Measurements from ENCODE around the gene MDFIC2.
"Not testable (repeated sequence)": the region's sequence is repeated elsewhere in the genome, so short reads cannot be mapped to it uniquely, and the experiment has no call there.

The MDFIC2 gene

GRCh38 chr3:70342149-70342548, 29.7 kb upstream of the MDFIC2 start:
- no peak overlapping the region for H3K4me3 Mint-ChIP-seq
- H3K4me1 Mint-ChIP-seq = no peaks in the 10 kb centered on the region
- no peak for DNase-seq
- TF ChIP-seq CTCF (IDR thresholded peaks at IDR 0.05) = no peak
- H3K36me3 Mint-ChIP-seq (ENCODE audit: low read depth) = no peaks in the 10 kb centered on the region
- H3K9me3 Mint-ChIP-seq = peaks cover 12% of the 10 kb centered on the region
- no peaks in the 10 kb centered on the region for H3K27me3 Mint-ChIP-seq (ENCODE audit: low read depth, poor library complexity)
- no peak overlapping the region for H3K27ac Mint-ChIP-seq

GRCh38 chr3:70336885-70337284, 24.4 kb upstream of the MDFIC2 start:
- H3K4me3 Mint-ChIP-seq; H3K36me3 Mint-ChIP-seq (ENCODE audit: low read depth); H3K4me1 Mint-ChIP-seq; H3K27me3 Mint-ChIP-seq (ENCODE audit: low read depth, poor library complexity); H3K9me3 Mint-ChIP-seq; DNase-seq; H3K27ac Mint-ChIP-seq: not testable (repeated sequence)

GRCh38 chr3:70333080-70333479, 20.6 kb upstream of the MDFIC2 start:
- no peak overlapping the region for H3K4me3 Mint-ChIP-seq
- peaks cover 3% of the 10 kb centered on the region for H3K27me3 Mint-ChIP-seq (ENCODE audit: low read depth, poor library complexity)
- H3K36me3 Mint-ChIP-seq (ENCODE audit: low read depth) = no peaks in the 10 kb centered on the region
- no peak overlapping the region for H3K27ac Mint-ChIP-seq
- H3K9me3 Mint-ChIP-seq = peaks cover 4% of the 10 kb centered on the region
- no peak for TF ChIP-seq CTCF (IDR thresholded peaks at IDR 0.05)
- no peak for DNase-seq
- H3K4me1 Mint-ChIP-seq = no peaks in the 10 kb centered on the region

GRCh38 chr3:70315021-70315420, 2.6 kb upstream of the MDFIC2 start:
- DNase-seq = no peak
- TF ChIP-seq CTCF (IDR thresholded peaks at IDR 0.05) = no peak
- peaks cover 13% of the 10 kb centered on the region for H3K9me3 Mint-ChIP-seq
- H3K4me1 Mint-ChIP-seq = no peaks in the 10 kb centered on the region
- no peak overlapping the region for H3K27ac Mint-ChIP-seq
- H3K27me3 Mint-ChIP-seq (ENCODE audit: low read depth, poor library complexity) = no peaks in the 10 kb centered on the region
- no peak overlapping the region for H3K4me3 Mint-ChIP-seq
- no peaks in the 10 kb centered on the region for H3K36me3 Mint-ChIP-seq (ENCODE audit: low read depth)

GRCh38 chr3:70310809-70311208, 1.6 kb downstream of the MDFIC2 start:
- no peak overlapping the region for H3K4me3 Mint-ChIP-seq
- H3K36me3 Mint-ChIP-seq (ENCODE audit: low read depth) = no peaks in the 10 kb centered on the region
- DNase-seq = no peak
- peaks cover 5% of the 10 kb centered on the region for H3K4me1 Mint-ChIP-seq
- no peak for TF ChIP-seq CTCF (IDR thresholded peaks at IDR 0.05)
- no peak overlapping the region for H3K27ac Mint-ChIP-seq
- no peaks in the 10 kb centered on the region for H3K27me3 Mint-ChIP-seq (ENCODE audit: low read depth, poor library complexity)
- no peaks in the 10 kb centered on the region for H3K9me3 Mint-ChIP-seq

GRCh38 chr3:70309591-70309990, 2.8 kb downstream of the MDFIC2 start:
- Mint-ChIP-seq H3K9me3 (no peaks in the 10 kb centered on the region), H3K27me3 (ENCODE audit: low read depth, poor library complexity) (no peaks in the 10 kb centered on the region), H3K4me3 (no peak overlapping the region), H3K36me3 (ENCODE audit: low read depth) (no peaks in the 10 kb centered on the region), H3K27ac (no peak overlapping the region), H3K4me1 (peaks cover 5% of the 10 kb centered on the region)
- TF ChIP-seq CTCF (IDR thresholded peaks at IDR 0.05) = no peak
- no peak for DNase-seq

Data from nephron progenitor cell (in vitro differentiated cells).